Keratinocyte (primary cell): ENCODE data around the gene TAF6. TPM values are rescaled to one million over a fixed set of nuclear protein-coding genes. Genes with fewer than 3 reads are reported as not detected.
A peak's percentile ranks its signal among the peaks of the same experiment; 100 is the strongest.

Source experiments
- DNase-seq: peaks from one replicate; pipeline ENCODE4 v3.0.0-alpha.2; 2011; ENCODE audit warnings: low read depth, missing footprints, low spot score
- FAIRE-seq: peaks from 2 replicates; lab custom pipeline; 2011; peaks lifted over from hg19 to GRCh38; lab: Jason Lieb, UNC
- H2AFZ ChIP-seq: 2 replicates; pipeline ENCODE4 v1.6.0; 2012; ENCODE audit warnings: low read length, control low read depth, inconsistent platforms; ENCODE audit not compliant: control insufficient read depth
- H3K27ac ChIP-seq: 2 replicates; pipeline ENCODE4 v1.5.1; 2011; ENCODE audit warnings: low read length; ENCODE audit not compliant: control insufficient read depth, insufficient read depth
- H3K27me3 ChIP-seq: 3 replicates; pipeline ENCODE4 v1.6.0; 2011; ENCODE audit warnings: low read length; ENCODE audit not compliant: control insufficient read depth, insufficient read depth; ENCODE audit errors: extremely low read depth
- H3K36me3 ChIP-seq, 2 experiments: 2 replicates in 1 of 2; 3 replicates in 1 of 2; pipeline ENCODE4 v1.5.1; 2011; ENCODE audit warnings: low read length in 2 of 2, mild to moderate bottlenecking in 1 of 2; ENCODE audit not compliant: control insufficient read depth in 2 of 2, insufficient read depth in 2 of 2; ENCODE audit errors: extremely low read depth in 1 of 2
- H3K4me1 ChIP-seq: 3 replicates; pipeline ENCODE4 v1.5.1; 2011; ENCODE audit warnings: low read length; ENCODE audit not compliant: control insufficient read depth, insufficient read depth; ENCODE audit errors: extremely low read depth
- H3K4me2 ChIP-seq: 3 replicates; pipeline ENCODE4 v1.6.0; 2011; ENCODE audit warnings: low read depth, low read length; ENCODE audit not compliant: control insufficient read depth, insufficient read depth; ENCODE audit errors: extremely low read depth
- H3K4me3 ChIP-seq, 3 experiments: fragments of 200-600 bp in 1 of 3; sonication (generic) in 1 of 3; 2 replicates in 2 of 3; 3 replicates in 1 of 3; pipeline ENCODE4 v1.5.1; 2011 to 2016; ENCODE audit warnings: low read length in 3 of 3, mild to moderate bottlenecking in 3 of 3, control low read depth in 2 of 3, inconsistent platforms in 1 of 3, low read depth in 1 of 3, mixed read lengths in 1 of 3, mixed run types in 1 of 3, moderate library complexity in 1 of 3; ENCODE audit not compliant: control insufficient read depth in 2 of 3, insufficient read depth in 2 of 3; ENCODE audit errors: extremely low read depth in 1 of 3
- H3K79me2 ChIP-seq: 2 replicates; pipeline ENCODE4 v1.6.0; 2012; ENCODE audit warnings: low read length; ENCODE audit not compliant: control insufficient read depth, insufficient read depth
- H3K9ac ChIP-seq: 3 replicates; pipeline ENCODE4 v1.6.0; 2011; ENCODE audit warnings: low read length; ENCODE audit not compliant: control insufficient read depth, insufficient read depth; ENCODE audit errors: extremely low read depth
- H3K9me1 ChIP-seq: 3 replicates; pipeline ENCODE4 v1.6.0; 2011; ENCODE audit warnings: low read length; ENCODE audit not compliant: control insufficient read depth, insufficient read depth; ENCODE audit errors: extremely low read depth
- H3K9me3 ChIP-seq: 2 replicates; pipeline ENCODE4 v1.5.1; 2012; ENCODE audit warnings: low read depth, low read length; ENCODE audit not compliant: control insufficient read depth
- H4K20me1 ChIP-seq: 3 replicates; pipeline ENCODE4 v1.6.0; 2011; ENCODE audit warnings: low read length; ENCODE audit not compliant: control insufficient read depth, insufficient read depth; ENCODE audit errors: extremely low read depth
- CTCF ChIP-seq, 3 experiments: IDR thresholded peaks in 1 of 3; conservative IDR thresholded peaks in 1 of 3; optimal IDR thresholded peaks in 1 of 3; 2 replicates in 2 of 3; 3 replicates in 1 of 3; pipeline versions ENCODE3 to v1.5.1; 2011; ENCODE audit warnings: low read length in 3 of 3, mild to moderate bottlenecking in 3 of 3, moderate library complexity in 2 of 3, control low read depth in 1 of 3, inconsistent platforms in 1 of 3; ENCODE audit not compliant: insufficient read depth in 2 of 3; ENCODE audit errors: extremely low read depth in 1 of 3
- EZH2 ChIP-seq: IDR thresholded peaks from one replicate; pipeline ENCODE4 v1.6.1; 2012; ENCODE audit warnings: inconsistent platforms, mild to moderate bottlenecking, low read length, moderate library complexity
- dilution Hi-C: fragments of 300-500 bp; cut with MboI; formaldehyde crosslinking; loops from one replicate; pipeline ENCODE4 v1.7.0; 2020; ENCODE audit warnings: low sequenced_read_pairs; ENCODE audit not compliant: extremely low pct_ligation_motif_present
- polyA plus RNA-seq, 5 experiments: library from polyadenylated mRNA; depleted of rRNA in 3 of 5; stranded (reverse) in 3 of 5; stranded (forward) in 1 of 5; unstranded in 1 of 5; fragments of >200 nt; gene quantifications; 1 replicate in 1 of 5; 2 replicates in 3 of 5; 3 replicates in 1 of 5; pipeline versions ENCODE4 v1.2.1 to v1.2.3, GENCODE V29; 2011 to 2012; ENCODE audit warnings: missing spikeins in 2 of 5, low read depth in 1 of 5, low replicate concordance in 1 of 5

The TAF6 gene
- polyA plus RNA-seq, 1 donor (not counting 4 experiments of a cell fraction or from before 2014, with no cell fraction given) = 7.6 TPM

DNA sequence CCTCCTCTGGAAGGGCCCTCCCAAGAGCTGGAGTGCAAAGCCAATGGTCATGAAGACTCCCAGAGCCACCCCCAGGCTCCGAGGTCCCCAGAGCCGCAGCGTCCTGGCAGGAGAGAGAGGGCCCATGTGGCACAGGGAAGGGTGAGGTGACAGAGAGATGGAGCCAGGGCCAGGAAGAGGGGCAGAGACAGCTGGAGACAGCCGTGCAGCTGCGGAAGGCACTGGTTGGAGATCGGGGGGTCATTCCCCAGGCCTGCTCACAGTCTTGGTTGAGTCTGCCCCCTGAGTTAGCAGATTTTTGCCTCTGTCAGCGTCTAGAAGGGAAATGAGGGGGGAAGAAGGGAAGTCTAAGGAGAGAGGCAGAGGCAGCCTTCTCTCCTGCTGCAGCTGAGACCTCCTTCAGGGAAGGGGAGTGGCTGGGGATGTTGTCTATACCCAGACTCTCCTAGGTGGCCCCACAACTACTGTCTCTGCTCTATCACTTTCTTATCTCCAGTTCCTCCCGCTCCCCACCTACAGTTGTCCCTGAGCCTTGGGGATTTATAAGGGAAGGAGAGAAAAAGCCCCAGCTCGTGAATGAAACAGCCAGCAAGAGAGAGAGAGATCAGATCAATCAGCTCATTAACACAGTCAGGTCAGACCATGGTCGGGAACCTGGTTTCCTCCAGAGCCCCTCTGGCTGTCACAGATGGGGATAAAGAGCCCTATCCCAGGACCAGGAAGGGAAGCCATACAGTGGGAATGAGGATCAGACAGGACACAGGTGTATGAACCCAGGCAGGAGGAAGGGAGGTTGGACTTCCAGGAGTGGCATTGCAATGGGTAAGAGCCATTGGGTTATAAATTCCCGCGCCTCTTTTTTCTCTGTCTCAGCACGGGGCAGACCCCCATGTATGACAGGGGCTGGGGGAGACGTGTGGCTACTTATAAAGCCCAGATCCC is 48.1 kb upstream of the TAF6 start:
- H3K4me3 ChIP-seq = peak overlapping the region in 1 of 3 experiments; percentile 62
- H4K20me1 ChIP-seq = no peaks in the 10 kb centered on the region
- H3K36me3 ChIP-seq = no peaks in the 10 kb centered on the region
- H3K79me2 ChIP-seq = no peaks in the 10 kb centered on the region
- TF ChIP-seq CTCF (optimal IDR thresholded peaks at IDR 0.05 in 1 of 3, IDR thresholded peaks at IDR 0.05 in 1 of 3, conservative IDR thresholded peaks at IDR 0.05 in 1 of 3; ENCODE audit: extremely low read depth in 1 of 3, insufficient read depth in 2 of 3, low read length in 3 of 3) (no peak), EZH2 (no peak)
- H3K4me1 ChIP-seq = peaks cover 28% of the 10 kb centered on the region
- H3K9ac ChIP-seq = no peak overlapping the region
- no peak for FAIRE-seq
- dilution Hi-C loops = no loop called here
- peak overlapping the region; percentile 94 for H3K4me2 ChIP-seq
- H3K27me3 ChIP-seq = peaks cover 14% of the 10 kb centered on the region
- peaks cover 2% of the 10 kb centered on the region for H3K9me1 ChIP-seq
- no peak overlapping the region for H2AFZ ChIP-seq
- no peak overlapping the region for H3K27ac ChIP-seq
- H3K9me3 ChIP-seq = no peaks in the 10 kb centered on the region
- DNase-seq = no peak

DNA sequence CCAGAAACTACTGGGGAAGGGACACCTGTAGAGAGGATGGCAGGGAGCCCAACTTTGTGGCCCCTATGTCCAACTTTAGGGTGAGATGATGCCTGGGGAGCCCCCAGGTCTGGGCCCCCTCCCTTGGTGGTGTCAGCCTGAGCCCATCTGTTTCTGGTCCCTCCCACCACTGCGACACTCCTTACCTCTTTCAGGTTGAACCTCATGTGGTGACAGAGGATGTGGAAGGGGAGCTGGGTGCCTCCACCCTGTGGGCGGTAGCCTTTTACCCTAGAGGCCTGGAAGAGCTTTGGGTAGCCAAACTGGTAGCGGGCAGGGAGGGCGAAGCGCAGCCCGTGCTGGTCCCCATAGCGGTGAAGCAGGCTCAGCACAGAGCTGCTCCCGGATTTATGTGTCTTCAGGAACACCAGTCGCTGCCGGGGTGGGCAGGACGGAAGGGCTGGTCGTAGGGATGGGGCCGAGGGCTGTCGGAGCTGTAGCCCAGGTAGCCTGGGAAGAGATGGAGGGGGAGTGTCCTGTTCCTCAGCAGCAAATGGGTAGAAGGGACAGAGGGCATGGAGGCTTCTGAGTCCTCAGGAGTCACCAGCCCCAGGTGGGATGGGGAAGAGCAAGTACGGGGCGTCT is 47.3 kb upstream of the TAF6 start:
- dilution Hi-C loops = no loop called here
- TF ChIP-seq CTCF (optimal IDR thresholded peaks at IDR 0.05 in 1 of 3, IDR thresholded peaks at IDR 0.05 in 1 of 3, conservative IDR thresholded peaks at IDR 0.05 in 1 of 3; ENCODE audit: extremely low read depth in 1 of 3, insufficient read depth in 2 of 3, low read length in 3 of 3) (no peak), EZH2 (no peak)
- Histone ChIP-seq H3K79me2 (no peaks in the 10 kb centered on the region), H3K9me3 (no peaks in the 10 kb centered on the region), H2AFZ (no peak overlapping the region), H3K4me2 (no peak overlapping the region), H3K4me3 (no peak overlapping the region), H3K36me3 (no peaks in the 10 kb centered on the region), H4K20me1 (no peaks in the 10 kb centered on the region), H3K9me1 (peaks cover 2% of the 10 kb centered on the region), H3K27ac (no peak overlapping the region), H3K4me1 (peaks cover 28% of the 10 kb centered on the region), H3K9ac (no peak overlapping the region), H3K27me3 (peaks cover 10% of the 10 kb centered on the region)
- no peak for DNase-seq
- FAIRE-seq = no peak
